ENCODE measurements around the gene WASF3. TPM values are rescaled to one million over a fixed set of nuclear protein-coding genes. Genes with fewer than 3 reads are reported as not detected.

WASF3 gene
- total and polyA plus RNA-seq, 2 experiments from 2014 or later, result 9.9 to 20.7 TPM

DNA sequence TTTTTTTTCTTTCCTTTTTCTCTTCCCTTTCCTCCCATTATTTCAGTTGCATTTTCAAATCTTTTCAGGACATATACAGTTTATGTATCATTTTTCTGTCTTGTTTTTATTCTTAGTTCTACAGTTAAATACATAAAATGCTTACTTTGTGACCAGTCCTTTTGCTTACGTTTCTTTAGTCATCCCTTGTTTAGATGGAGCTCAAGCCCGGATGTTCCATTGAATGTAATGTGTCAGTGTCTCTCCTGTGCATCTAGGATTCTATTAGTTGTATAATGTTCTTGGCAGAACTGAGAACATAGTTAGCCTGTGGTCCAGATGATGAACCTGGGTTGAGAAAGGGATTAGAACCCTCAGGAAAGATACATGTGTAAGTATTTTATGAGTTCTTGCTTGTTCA, 17.8 kb downstream of the WASF3 start:
- peaks cover 67% of the 10 kb centered on the region for H3K79me2 ChIP-seq (replicated peaks; ENCODE audit: insufficient read depth)

DNA sequence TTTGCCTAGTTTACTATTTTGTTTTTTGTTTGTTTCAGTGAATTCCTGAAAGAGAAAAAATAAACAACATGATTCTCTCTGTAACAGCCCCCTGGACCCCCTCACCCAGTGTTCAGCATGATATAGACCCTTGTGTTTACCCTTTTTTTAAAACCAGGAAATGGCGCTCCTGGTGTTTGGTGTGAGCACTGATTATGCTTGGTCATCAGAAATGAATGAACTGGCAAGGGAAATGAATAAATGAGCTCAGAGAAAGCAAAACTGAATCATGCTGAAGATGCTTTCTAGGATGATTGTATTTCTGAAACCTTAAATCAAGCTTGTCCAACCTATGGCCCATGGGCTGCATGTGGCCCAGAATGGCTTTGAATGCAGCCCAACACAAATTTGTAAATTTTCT, 22.1 kb downstream of the WASF3 start:
- Mint-ChIP-seq H3K9me3 (no peaks in the 10 kb centered on the region), H3K4me1 (peaks cover 19% of the 10 kb centered on the region), H3K36me3 (ENCODE audit: low read depth) (peaks cover 20% of the 10 kb centered on the region), H3K27me3 (ENCODE audit: insufficient read depth, low read depth, poor library complexity) (peaks cover 2% of the 10 kb centered on the region), H3K27ac (no peak overlapping the region), H3K4me3 (no peak overlapping the region)
- no peaks in the 10 kb centered on the region for H4K20me1 ChIP-seq (replicated peaks; ENCODE audit: insufficient read depth)
- H3K36me3 ChIP-seq (ENCODE audit: insufficient read depth), result no peaks in the 10 kb centered on the region
- H3K4me2 ChIP-seq, result no peak overlapping the region
- no peak for TF ChIP-seq NANOG (IDR thresholded peaks at IDR 0.05; ENCODE audit: borderline replicate concordance)
- TF ChIP-seq, protein P1, sequence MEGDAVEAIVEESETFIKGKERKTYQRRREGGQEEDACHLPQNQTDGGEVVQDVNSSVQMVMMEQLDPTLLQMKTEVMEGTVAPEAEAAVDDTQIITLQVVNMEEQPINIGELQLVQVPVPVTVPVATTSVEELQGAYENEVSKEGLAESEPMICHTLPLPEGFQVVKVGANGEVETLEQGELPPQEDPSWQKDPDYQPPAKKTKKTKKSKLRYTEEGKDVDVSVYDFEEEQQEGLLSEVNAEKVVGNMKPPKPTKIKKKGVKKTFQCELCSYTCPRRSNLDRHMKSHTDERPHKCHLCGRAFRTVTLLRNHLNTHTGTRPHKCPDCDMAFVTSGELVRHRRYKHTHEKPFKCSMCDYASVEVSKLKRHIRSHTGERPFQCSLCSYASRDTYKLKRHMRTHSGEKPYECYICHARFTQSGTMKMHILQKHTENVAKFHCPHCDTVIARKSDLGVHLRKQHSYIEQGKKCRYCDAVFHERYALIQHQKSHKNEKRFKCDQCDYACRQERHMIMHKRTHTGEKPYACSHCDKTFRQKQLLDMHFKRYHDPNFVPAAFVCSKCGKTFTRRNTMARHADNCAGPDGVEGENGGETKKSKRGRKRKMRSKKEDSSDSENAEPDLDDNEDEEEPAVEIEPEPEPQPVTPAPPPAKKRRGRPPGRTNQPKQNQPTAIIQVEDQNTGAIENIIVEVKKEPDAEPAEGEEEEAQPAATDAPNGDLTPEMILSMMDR (conservative IDR thresholded peaks at IDR 0.05; ENCODE audit: low read depth in 2 of 2), result peak in 1 of 2 experiments; percentile 25; a peak in 1 of 4 replicates
- no peaks in the 10 kb centered on the region for H3K9me2 ChIP-seq (ENCODE audit: insufficient read depth)
- peaks cover 27% of the 10 kb centered on the region for H3K79me2 ChIP-seq (replicated peaks; ENCODE audit: insufficient read depth)
- peaks cover 15% of the 10 kb centered on the region for H3K4me1 ChIP-seq (ENCODE audit: insufficient read depth)
- H3F3A ChIP-seq (replicated peaks; ENCODE audit: low read depth), result no peaks in the 10 kb centered on the region
- no peak overlapping the region for H3K4me3 ChIP-seq
- DNase-seq (ENCODE audit: low spot score) (no peak), ATAC-seq (no peak)
- no peak overlapping the region for H3K27ac ChIP-seq (ENCODE audit: low read depth)
- H2AFZ ChIP-seq, result no peak overlapping the region
- H3K27me3 ChIP-seq (ENCODE audit: insufficient read depth), result no peaks in the 10 kb centered on the region

More for the DNA sequence above, 17.8 kb downstream of the WASF3 start:
- Histone ChIP-seq H3K27ac (ENCODE audit: low read depth) (no peak overlapping the region), H3K4me2 (no peak overlapping the region), H3K9me2 (ENCODE audit: insufficient read depth) (no peaks in the 10 kb centered on the region), H3K36me3 (ENCODE audit: insufficient read depth) (no peaks in the 10 kb centered on the region), H3K4me3 (no peak overlapping the region), H3K27me3 (ENCODE audit: insufficient read depth) (no peaks in the 10 kb centered on the region), H3K4me1 (ENCODE audit: insufficient read depth) (no peaks in the 10 kb centered on the region), H4K20me1 (replicated peaks; ENCODE audit: insufficient read depth) (no peaks in the 10 kb centered on the region), H2AFZ (no peak overlapping the region), H3F3A (replicated peaks; ENCODE audit: low read depth) (no peaks in the 10 kb centered on the region)
- DNase-seq (ENCODE audit: low spot score) (no peak), ATAC-seq (no peak)
- TF ChIP-seq EZH2 (IDR thresholded peaks at IDR 0.05; ENCODE audit: low read depth, unreplicated experiment), result no peak
- no peak for TF ChIP-seq JUNB (IDR thresholded peaks at IDR 0.05; ENCODE audit: unreplicated experiment)
- TF ChIP-seq, protein P2, sequence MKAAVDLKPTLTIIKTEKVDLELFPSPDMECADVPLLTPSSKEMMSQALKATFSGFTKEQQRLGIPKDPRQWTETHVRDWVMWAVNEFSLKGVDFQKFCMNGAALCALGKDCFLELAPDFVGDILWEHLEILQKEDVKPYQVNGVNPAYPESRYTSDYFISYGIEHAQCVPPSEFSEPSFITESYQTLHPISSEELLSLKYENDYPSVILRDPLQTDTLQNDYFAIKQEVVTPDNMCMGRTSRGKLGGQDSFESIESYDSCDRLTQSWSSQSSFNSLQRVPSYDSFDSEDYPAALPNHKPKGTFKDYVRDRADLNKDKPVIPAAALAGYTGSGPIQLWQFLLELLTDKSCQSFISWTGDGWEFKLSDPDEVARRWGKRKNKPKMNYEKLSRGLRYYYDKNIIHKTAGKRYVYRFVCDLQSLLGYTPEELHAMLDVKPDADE (IDR thresholded peaks at IDR 0.05), result no peak
- TF ChIP-seq, protein P3, sequence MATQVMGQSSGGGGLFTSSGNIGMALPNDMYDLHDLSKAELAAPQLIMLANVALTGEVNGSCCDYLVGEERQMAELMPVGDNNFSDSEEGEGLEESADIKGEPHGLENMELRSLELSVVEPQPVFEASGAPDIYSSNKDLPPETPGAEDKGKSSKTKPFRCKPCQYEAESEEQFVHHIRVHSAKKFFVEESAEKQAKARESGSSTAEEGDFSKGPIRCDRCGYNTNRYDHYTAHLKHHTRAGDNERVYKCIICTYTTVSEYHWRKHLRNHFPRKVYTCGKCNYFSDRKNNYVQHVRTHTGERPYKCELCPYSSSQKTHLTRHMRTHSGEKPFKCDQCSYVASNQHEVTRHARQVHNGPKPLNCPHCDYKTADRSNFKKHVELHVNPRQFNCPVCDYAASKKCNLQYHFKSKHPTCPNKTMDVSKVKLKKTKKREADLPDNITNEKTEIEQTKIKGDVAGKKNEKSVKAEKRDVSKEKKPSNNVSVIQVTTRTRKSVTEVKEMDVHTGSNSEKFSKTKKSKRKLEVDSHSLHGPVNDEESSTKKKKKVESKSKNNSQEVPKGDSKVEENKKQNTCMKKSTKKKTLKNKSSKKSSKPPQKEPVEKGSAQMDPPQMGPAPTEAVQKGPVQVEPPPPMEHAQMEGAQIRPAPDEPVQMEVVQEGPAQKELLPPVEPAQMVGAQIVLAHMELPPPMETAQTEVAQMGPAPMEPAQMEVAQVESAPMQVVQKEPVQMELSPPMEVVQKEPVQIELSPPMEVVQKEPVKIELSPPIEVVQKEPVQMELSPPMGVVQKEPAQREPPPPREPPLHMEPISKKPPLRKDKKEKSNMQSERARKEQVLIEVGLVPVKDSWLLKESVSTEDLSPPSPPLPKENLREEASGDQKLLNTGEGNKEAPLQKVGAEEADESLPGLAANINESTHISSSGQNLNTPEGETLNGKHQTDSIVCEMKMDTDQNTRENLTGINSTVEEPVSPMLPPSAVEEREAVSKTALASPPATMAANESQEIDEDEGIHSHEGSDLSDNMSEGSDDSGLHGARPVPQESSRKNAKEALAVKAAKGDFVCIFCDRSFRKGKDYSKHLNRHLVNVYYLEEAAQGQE (IDR thresholded peaks at IDR 0.05; ENCODE audit: unreplicated experiment), result no peak
- no peak overlapping the region for H3K27ac Mint-ChIP-seq
- no peak overlapping the region for H3K4me3 Mint-ChIP-seq
- H3K4me1 Mint-ChIP-seq, result no peaks in the 10 kb centered on the region
- peaks cover 16% of the 10 kb centered on the region; the same call in 2 of the 3 replicates for H3K9me3 Mint-ChIP-seq
- H3K36me3 Mint-ChIP-seq (ENCODE audit: low read depth), result peaks cover 31% of the 10 kb centered on the region
- peaks cover 4% of the 10 kb centered on the region for H3K27me3 Mint-ChIP-seq (ENCODE audit: insufficient read depth, low read depth, poor library complexity)

Measured in GM23338 (cell line).